Uterus (tissue), 2 donors: ENCODE results near the gene ADNP.

Source experiments
- CTCF ChIP-seq, 4 experiments: fragments of 200-600 bp in 2 of 4; fragments of 450-650 bp in 2 of 4; sonication (generic) in 2 of 4; IDR thresholded peaks; one replicate each; pipeline ENCODE4 v1.5.1; 2016 to 2019; ENCODE audit warnings: antibody characterized with exemption in 4 of 4, mild to moderate bottlenecking in 2 of 4, moderate library complexity in 1 of 4
- POLR2A ChIP-seq, 2 donors: fragments of 450-650 bp; IDR thresholded peaks; one replicate each; pipeline ENCODE4 v1.6.1; 2016; ENCODE audit warnings: antibody characterized with exemption in 2 of 2, mild to moderate bottlenecking in 1 of 2, moderate library complexity in 1 of 2

- no peak for TF ChIP-seq CTCF (IDR thresholded peaks at IDR 0.05)
- no peak for TF ChIP-seq POLR2A (IDR thresholded peaks at IDR 0.05)
Observed at GRCh38 chr20:50958615-50959542, 27.6 kb upstream of the ADNP start, which contains the start of gene MOCS3.
